Inferior parietal cortex (tissue), 1 donor: ENCODE results near the gene GP1BB.

Source experiments
- DNase-seq: peaks from one replicate; pipeline ENCODE4 v3.0.0-alpha.2; 2016; ENCODE audit errors: extremely low spot score

Gene GP1BB

DNA sequence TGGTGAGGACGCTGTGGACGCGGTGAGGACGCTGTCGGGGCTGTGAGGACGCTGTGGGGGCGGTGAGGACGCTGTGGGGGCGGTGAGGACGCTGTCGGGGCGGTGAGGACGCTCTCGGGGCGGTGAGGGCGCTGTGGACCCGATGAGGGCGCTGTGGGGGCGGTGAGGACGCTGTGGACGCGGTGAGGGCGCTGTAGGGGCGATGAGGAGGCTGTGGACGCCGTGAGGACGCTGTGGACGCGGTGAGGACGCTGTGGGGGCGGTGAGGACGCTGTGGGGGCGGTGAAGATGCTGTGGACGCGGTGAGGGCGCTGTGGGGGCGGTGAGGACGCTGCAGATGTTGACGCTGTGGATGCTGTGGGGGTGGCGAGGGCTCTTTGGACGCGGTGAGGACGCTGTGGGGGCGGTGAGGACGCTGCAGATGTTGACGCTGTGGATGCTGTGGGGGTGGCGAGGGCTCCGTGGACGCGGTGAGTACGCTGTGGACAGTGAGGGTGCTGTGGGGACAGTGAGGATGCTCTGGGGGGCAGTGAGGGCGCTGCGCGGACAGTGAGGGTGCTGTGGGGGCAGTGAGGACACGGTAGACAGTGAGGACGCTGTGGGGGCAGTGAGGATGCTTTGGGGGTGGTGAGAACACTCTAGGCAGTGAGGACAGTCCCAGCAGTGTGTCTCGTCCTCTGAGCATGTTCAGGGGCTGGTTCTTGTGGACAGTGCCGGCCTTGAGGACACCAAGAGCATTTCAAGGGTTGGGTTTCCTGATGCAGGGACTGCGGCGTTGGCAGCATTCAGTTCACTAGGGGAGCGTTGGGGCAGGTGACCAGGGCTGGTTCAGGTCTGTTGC, 4.2 kb downstream of the GP1BB start:
- no peak for DNase-seq

DNA sequence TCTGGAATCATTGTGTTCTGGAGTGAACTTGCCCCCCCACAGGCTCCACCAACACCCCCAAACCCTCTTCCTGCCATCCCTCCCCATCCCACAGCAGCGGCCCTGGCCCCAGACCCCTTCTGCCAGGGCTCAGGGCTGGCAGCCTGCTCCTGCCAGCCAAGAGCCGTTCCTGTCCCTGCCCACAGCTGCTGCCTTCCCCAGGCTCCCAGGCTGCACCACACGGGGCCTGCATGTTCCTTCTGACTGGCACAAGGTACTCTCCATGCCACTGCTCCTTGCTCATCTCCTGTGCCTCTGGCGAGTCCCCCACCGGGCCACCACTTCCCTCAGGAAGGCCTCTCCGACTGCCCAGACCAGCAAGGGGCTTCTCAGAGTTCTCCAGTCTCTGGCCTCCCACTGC, 4.9 kb downstream of the GP1BB start:
- DNase-seq = no peak

DNA sequence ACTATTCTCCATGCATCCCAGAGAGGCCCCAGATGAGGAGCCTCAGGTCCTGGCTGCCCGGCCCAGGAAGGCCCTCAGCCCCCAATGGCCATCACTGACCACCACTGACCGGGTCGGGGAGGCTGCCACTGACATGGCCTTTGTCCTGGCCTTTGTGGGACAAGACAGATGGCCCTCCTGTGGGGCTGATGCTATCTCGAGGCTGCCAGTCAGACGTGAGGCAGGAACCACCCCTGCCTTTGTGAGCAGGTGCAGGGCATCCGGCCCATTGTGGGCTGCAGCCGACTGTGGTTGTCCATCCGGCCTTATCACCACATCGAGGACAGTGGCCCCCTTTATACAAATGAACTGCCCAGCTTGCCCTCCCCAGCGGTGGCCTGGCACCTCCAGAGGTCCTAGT, 5.5 kb downstream of the GP1BB start:
- DNase-seq = no peak

DNA sequence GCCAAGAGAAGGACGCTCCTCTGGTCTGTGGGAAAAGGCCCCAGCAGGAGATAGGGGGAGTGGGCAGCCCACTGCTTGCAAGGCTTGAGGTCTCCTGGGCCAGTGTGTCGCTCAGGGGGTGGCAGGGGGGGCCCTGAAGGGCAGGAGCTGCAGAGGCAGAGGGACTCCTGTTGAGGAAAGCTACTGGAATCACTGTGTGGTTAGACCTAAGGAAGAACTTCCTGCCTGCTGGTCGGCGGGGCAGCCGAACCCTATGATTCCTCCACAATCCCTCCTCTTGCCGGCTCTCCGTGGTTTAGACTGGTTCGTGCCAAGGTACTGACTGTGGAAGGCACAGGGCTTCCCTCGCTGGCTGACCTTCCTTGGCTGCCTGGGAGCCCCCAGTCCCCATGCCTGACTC, 6.2 kb downstream of the GP1BB start:
- DNase-seq = no peak

DNA sequence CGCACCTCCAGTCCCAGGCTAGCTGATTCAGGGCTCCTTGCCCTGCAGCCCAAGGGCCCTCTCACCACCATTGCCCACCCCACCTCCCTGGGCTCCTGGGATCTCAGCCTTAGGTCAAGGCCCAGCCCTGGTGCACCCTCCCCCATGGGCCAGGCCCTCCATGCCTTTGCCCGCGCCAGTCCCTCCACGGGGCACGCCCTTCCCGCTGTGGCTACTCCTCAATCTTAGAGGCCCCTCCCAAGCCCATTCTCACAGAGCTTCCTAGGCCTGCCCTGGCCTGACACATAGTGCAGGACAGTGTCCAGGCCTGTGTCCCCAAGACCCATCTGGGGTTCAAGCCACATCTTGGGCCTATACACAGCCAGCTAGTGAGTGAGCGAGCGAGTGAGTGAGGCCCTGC, 6.9 kb downstream of the GP1BB start:
- DNase-seq = no peak

DNA sequence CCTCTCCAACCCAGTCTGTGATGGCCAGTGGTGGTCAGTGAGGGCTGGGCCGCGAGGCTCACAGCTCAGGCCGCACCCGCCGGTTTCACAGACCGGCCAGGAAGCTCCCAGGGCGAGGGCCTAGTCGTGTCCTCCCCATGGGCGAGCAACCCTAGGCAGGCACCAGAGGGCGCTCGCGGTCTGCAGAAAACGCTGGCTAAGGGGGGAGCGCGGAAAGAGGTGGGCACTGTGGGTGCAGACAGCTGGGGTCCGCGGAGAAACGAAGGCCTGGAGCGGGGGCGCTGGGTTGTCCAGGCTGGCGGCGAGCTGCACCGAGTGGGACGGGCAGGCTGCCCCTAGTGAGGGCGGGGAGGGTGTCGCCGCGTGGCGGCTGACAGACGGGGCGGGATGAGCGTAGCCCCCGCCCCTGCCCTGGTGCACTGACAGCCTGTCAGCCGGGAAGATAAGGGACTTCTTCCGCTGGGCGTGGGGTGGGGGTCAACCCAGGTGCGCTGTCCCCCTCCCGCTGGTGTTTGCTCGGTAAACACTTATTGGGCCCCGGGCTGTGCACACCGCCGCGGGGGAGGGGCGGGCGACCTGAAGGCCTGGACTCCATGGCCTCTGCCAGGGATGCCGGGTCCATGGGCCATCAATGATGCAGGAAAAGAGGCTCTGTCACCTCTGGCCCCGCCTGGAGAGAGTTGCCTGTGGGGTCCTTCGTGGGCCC, 7.5 kb downstream of the GP1BB start:
- DNase-seq = peak; percentile 91

DNA sequence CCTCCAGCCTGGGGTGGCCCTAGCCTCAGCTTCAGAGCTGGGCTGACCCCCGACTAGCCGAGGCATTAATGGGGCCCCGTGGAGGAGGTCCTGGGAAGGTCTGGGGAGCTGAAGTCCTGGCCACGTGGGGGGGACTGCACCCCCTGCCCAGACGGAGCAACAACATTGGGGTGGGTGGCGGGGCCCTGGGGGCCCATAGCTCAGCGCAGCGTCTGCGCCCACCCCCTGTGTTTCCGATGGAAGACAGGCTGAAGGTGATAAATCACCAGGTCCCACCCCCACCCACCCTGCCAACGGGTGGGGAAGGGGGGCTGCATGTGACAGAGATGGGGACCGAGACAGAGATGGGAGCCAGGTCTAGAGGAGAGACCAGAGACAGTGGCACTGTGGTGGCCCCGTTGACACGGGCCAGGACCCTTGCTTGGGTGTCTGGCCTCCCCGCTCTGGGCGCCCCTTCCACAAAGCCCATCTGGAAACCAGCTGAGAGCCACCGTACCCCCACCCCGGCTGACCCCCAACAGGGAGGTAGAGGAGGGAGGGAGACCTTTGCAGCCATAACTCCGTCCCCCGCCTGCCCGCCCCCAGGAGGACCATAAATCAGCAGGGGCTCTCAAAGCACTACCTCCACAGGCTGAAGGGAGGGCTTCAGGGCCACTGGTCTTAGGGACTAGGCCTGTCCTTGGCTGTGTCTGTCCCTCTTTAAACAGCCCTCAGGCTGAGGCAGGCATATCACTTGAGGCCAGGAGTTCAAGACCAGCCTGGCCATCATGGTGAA, 8.2 kb downstream of the GP1BB start:
- no peak for DNase-seq

DNA sequence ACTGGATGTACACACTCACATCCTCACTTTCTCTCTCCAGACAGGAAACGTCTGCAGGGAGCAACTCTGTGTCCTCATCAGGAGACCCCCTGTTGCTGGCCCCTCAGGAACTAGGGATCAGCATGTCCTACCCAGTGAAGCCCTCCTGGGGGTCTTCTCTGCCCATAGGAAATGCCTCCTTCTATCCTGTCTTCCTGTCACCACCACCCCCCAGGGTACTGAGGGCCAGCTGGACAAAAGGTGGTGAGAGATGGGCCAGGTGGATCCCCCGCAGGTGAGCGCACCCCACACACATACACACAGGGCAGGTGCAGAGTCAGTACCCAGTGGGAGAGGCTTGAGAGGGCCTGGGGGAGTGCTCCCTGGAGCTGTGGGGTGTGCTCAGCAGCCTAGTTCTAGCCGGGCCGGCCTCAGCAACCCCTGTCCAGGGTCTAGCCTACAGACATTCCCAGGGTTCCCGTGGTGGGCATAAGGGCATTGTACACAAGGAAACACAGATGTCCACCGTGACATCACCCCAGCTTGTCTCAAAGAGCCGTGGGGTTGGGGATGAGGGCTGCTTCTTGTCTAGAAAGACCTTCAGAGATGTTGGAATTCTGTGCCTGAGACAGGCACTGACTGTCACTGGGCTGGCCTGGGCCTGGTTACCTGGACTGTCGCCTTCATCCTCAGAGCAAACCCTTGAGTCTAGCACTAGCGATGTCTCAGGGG, 9.2 kb downstream of the GP1BB start:
- DNase-seq = no peak

DNA sequence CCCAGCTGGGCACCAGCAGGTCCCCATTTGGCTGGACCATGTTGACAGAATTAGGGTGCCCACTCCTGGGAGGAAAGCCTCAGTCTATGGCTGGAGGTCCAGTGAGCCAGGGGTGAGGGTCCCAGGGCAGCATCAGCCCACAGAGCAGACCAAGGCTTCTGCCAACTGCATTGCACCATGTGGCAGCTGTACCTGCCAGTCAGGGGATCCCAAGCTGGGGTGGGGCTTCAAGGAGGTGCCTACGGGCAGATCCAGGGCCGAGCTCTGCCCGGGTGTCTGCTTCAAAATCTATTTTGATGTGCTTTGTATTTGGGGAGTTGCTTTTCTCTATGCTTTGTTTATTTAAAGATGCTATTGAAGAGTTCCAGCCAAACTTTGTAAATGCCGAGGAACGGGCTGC, 10.4 kb downstream of the GP1BB start:
- no peak for DNase-seq

DNA sequence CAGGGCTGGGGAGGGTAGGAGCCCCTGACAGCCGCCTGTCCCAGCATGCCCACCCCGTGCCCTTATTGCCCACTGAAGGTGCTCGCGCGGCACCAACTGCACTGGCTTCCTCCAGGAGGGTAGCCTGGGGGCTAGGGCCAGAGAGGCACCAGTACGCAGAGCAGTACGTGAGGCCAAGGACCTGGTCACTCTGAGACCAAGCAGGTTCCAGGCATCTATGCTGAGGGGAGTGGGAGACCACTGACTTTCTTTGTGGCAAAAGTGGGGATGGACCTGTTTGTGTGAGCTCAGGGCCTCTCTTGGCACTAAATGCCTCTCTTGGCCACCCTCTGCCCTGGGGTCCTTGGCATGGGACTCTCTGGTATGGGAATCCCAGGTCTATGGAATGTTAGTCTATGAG, 10.8 kb downstream of the GP1BB start:
- DNase-seq = no peak

DNA sequence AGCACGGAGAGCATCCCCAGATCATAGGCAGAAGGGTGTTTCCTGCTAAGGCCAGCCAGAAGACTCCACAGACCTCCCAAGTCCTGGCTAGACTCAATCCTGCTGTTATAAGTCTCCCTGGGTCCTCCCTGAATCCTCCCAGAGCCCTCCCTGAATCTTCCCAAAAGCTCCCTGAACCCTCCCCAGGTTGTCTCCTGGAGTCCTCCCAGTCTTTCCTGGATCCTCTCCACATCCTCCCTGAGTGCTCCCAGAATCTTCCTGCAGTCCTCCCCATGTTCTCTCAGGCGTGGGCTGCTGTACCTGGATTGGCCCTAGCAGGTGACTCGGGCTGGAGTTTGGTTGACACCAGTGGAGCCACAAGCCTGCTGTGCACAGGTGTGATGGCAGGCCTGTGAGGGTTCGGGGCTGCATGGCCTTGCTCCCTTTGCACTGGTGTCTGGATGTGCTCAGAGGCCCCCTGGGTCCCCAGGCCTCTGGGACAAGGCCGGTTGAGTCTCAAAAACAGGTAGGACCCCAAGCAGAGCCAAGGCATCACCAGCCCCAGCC, 11.6 kb downstream of the GP1BB start:
- no peak for DNase-seq

DNA sequence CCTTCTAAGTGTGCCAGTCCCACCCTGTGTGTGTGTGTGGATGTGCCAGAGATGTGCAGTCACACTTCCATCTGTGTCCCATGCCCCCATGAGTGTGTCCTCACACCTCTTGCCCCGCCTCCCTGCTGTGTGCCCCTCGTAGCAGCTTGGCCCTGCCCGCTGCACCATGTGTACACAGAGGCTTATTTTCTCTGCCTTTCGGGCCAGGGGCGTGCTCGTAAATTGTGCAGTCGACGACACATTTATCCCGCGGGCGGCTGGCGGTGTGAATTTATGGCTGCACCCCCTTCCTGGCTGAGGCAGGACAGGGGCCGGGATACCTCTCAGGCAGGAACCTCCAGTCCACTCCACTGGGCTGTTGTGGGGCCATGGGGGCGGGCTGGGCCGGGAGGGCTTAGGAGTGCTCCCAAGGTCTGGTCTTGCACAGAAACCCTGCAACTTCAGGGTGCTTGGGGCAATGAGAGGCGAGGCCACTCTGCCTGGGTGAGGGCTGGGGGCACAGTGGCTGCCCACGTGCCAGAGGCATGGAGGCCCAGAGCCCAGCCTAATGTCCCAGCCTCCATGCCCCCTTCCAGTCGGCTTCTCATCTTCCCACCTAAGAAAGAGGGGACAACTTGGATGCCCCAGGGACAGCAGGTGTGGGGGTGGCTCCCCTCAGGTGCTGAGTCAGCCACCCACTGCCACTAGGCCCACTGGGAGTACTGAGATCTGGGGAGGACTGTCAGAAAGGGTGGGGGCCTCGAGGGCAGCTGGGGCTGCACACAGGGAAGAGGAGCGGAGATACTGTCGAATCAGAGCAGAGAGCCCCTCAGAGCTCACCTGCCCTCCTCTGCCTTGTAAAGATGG, 12.5 kb downstream of the GP1BB start:
- DNase-seq = no peak

DNA sequence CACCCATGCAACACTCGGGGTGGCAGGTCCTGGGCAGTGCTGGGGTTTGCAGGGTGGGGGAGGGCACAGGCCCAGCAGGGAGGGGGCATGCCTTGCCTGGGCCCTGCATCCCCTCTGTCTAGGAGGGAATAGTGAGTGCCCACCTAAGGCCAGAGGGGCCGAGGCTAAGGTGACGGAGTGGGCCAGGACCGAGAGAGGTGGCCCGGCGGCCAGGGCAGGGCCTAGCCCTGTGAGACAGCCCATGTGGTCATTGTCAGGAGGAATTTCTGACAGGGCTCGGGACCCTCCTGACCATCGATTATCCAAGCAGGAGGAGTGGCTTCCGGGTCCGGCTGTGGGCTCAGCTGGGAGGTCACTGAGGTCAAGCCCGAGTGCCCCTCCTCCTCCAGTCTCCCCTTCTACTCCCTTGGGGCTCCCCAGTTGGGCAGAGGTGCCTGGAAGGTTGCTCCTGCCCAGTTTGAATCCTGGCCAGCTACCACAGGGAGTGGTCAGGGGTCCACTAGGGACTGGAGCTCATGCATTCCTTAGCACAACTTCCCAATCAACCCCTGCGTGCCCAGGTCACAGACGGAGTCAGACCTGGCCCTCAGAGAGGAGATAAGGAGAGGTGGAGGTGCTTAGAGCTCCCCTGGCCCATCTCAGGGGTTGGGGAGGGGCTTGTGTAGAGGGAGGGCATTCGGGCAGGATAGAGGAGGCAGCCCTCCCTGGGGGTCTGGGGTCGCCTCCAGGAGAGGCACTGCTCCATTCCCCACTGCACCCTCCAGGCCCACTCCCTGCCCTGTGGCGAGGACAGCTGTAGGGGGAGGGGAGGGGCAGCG, 14.7 kb downstream of the GP1BB start:
- no peak for DNase-seq

DNA sequence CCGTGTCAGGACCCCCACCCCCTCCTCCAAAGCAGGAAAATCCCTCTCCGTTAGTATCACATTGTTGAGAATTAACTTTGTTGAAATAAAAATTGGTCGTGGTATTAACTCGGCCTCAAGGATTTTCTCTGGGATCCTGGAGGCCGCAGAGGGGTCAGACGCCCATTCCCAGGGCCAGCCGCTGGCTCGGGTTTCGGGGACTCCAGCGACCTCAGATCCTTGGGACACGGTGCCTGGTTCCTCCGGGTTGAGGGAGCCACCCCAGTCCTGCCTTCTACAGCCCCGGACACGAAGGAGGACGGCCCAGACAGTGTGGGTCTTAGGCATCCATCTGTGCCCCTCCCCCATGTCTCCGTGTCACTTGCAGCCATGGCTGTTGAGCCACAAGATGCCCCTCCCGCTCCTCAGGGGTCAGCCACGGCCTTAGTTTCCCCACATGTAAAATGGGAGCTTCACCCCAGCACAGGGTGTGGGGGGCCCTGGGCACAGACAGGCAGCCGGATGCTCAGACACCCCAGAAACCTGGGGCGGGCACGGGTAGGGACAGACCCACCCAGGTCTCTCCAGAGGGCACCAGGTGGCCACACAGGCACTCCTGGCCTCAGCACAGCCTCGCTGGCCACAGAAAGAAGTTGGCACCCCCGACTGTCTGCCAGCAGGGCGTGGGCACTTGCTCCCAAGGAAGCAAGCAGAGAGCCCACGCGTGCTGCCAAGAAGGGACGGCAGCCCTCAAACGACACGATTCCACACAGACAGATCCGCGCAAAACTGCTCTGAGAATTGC, 15.5 kb downstream of the GP1BB start:
- DNase-seq = no peak

DNA sequence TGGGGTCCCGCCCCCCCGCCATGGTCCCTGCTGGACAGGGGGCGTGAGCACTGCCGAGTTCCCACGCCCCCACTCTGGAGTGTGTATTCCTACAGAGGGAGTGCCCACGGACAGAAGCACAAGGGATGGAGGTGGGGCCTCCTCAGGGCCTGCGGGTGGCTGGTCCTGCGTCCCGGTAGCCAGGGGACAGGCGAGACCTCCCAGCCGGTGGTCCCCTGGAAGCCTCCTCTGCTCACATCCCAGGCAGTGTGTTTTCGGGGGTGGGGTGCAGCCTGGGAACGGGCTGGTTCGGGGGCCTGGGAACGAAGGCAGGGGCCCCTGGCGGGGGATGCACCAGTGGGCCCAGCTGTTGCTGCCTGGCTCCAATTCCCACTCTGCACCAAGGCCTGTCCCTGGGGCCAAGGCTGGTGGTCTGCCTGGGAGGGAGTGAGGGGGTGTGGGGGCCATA, 16.1 kb downstream of the GP1BB start:
- DNase-seq = no peak

DNA sequence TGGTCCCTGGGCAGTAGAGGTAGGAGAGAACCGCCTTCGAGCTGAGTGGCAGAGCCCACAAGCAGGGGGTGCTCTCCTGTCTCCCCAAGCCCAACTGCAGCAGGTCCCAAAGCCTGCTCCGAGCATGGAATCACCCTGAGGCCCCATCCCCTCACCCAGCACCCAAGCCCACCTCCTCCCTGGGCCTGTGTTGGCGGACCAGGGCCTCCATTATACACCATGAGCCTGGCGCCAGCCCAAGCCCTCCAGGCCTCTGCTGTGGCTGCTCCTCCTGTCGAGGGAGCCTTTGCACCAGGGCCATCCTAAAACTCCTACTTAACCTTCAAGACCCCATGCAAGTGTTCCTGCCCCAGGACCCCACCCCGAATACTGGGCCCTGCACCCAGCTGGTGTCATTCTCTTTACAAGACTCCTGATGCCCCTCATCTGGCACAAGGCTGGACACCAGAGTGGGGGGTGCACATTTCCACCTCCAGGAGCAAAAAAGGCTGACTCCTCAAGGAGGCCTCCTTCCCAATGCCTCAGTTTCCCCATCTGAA, 16.6 kb downstream of the GP1BB start:
- no peak for DNase-seq

DNA sequence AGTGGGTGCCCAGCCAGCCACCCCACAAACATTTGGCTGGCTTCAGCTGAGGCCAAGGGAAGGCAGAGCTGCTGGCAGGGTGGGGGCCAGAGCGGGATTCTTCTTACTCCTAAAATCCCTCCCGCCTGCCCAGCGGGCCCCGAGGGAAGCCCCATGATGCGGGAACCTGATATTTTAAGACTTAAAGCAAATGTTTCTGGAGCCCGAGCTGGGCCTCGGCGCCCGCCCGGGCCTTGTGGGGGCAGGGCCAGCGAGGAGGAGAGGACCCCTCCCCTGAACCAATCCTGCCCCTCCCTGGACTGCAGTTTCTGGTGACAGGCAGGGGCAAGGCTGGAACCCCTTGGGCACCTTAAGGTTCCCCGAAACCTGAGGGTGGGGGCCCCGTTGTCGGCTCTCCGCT, 17.2 kb downstream of the GP1BB start:
- no peak for DNase-seq

DNA sequence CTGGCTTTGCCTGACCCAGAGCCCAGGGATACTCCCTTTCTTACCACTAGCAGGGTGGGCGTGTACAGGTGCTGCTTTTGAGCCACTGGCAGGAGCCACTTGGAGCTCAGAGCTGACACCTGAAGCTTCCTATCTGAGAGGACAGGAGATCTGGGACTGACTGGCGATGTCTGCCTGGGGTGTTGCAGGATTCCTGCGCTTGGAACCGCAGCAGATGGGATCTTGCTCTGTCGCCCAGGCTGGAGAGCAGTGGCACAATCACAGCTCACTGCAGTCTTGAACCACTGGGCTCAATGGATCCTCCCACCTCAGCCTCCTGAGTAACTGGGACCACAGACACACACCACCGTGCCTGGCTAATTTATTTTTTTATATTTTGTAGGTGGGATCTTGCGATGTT, 17.7 kb downstream of the GP1BB start:
- DNase-seq = no peak
